ENCODE results near the gene FSHB.
"Not testable (repeated sequence)": the region's sequence is repeated elsewhere in the genome, so short reads cannot be mapped to it uniquely, and the experiment has no call there.

FSHB gene

DNA sequence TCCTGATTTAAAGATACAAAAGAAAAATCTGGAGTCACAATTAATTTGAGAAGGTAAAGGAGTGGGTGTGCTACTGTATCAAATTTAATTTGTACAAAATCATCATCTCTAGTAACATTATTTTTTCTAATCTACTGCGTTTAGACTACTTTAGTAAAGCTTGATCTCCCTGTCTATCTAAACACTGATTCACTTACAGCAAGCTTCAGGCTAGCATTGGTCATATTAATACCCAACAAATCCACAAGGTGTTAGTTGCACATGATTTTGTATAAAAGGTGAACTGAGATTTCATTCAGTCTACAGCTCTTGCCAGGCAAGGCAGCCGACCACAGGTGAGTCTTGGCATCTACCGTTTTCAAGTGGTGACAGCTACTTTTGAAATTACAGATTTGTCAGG is at the start of gene FSHB:
FSHB (plus strand) TSS at position 301 of the 400 bp plus-strand sequence. CDS start 889 bp downstream, outside the sequence.
- DNase-seq, result no peak

DNA sequence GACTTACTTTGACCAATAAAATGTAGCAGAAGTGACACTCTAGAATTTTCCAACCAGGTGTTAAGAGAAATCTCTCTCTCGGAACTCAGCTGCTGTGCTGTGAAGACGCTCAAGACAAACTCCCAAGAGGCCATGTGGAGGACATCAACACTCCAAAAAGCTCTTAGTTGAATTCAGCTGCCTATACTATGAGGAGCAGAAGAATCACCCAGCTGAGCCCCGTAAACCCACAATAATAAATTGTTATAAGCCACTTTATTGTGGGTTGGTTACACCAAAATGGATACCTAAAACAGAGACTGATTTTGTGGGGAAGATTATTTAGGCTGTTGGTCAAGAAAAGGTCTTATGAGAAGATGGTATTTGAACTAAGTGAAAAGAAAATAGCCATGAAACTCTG is 44.1 kb upstream of the FSHB start:
- no peak for DNase-seq

GRCh38 chr11:30192620-30193019 is 38.2 kb upstream of the FSHB start:
- DNase-seq, result no peak

GRCh38 chr11:30196400-30197206 is 34.2 kb upstream of the FSHB start:
- no peak for DNase-seq

DNA sequence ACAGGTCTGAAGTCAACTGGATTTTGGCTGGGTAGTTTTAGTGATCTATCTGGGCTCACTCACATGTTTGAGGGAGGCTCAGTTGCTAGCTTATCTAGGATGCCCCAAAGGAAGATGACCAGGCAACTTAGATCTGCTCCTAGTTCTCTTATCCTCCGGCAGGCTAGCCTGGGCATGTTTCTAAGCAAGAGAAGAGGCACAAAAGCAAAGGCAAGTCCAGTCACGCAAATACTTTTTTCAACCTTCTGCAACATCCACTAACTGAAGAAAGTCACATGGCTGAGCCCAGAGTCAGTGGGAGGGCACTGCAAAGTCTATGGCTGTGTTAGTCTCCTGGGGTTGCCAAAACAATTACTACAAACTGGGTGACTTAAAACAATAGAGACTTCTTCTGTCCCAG is 32.9 kb upstream of the FSHB start:
- no peak for DNase-seq

DNA sequence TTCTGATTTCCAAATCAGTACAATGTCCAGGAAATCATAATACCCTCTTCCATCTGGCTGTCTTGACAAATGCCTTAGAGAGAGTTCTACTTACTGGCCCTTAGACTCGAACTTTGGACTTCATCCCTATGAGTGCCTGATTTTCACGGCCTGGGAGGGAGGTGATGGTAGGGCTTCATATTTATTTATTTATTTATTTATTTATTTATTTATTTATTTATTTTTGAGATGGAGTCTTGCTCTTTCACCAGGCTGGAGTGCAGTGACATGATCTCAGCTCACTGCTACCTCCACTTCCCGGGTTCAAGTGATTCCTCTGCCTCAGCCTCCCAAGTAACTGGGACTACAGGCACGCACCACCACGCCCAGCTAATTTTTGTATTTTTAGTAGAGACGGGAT is 27.8 kb upstream of the FSHB start:
- not testable (repeated sequence) for DNase-seq

GRCh38 chr11:30203850-30204249 is 27.0 kb upstream of the FSHB start:
- DNase-seq, result no peak

DNA sequence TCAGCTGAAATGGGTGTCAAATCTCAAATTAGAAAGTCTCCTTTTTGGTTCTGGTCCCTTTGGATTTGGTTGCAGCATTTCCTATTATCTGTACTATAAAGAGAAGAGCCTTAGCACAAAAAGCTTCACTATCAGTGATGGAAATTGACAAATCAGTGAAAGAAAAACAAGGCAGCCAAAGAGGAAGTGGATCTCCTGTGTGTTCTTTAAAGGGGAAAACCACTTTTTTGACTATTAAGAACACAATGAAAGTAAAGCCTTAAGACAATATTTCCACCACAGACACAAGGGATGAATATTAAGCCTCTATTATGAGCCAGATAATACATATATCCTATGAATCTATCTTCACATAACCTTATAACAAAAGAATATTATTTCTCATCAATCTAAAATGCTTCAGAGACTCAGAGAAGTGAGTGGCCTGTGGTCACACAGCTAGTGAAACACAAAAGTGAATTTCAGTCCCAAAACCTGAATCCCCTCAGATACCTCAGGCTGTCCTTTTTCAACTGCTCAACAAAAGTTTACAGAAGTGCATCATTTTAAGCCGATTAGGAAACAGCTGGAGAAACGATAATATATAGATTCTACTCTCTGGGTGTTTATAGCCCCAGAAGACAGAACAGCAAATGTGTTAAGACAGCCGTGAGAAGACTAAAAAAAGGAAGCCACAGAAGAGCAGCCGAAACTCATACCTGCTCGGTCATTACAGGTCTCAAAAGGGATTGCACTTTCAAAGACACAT is 24.4 kb upstream of the FSHB start:
- no peak for DNase-seq

GRCh38 chr11:30210357-30210756 is 20.5 kb upstream of the FSHB start:
- DNase-seq, result no peak

DNA sequence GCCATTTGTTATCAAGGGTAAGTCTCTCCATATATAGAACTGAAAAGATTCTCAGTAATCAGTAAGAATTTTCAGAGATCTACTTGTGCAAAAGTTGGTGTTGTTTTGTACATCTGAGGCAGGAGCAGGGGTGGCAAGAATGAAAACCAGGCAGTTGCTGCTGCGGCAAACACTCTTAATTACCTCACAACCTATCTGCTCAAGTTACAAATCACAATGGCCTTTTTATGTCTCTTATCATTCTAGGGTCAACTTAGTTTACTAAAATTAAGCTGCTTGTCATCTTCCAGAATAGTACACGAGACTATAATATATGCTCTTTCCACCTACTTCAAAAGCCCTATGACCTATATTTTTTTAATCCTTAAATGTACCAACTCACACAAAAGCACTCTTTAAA is 14.3 kb upstream of the FSHB start:
- DNase-seq, result no peak

DNA sequence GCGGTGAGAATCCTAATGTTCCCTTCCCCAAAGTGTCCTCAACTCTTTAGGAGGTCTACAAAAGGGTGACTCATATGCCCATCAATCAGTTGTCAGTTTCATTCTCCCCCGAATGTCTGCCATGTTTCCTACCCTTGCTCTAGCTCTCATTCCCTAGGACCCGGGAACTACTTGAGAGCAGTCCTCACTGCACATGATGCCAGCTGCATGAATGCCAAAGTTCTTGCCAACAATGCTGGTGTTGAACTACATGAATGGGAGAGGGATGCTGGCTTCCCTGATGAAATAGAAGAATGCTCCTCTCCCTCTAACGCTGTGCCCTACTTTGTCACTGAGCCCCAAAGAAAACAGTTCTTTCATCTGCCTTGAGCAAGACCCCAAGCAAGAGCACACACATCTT is 12.5 kb upstream of the FSHB start:
- DNase-seq, result no peak

- no peak for DNase-seq
Measured at GRCh38 chr11:30225642-30226041, 5.2 kb upstream of the FSHB start.

GRCh38 chr11:30228323-30228884 is 2.4 kb upstream of the FSHB start:
- DNase-seq, result no peak

GRCh38 chr11:30239025-30239424 is 8.2 kb downstream of the FSHB start:
- DNase-seq, result no peak

DNA sequence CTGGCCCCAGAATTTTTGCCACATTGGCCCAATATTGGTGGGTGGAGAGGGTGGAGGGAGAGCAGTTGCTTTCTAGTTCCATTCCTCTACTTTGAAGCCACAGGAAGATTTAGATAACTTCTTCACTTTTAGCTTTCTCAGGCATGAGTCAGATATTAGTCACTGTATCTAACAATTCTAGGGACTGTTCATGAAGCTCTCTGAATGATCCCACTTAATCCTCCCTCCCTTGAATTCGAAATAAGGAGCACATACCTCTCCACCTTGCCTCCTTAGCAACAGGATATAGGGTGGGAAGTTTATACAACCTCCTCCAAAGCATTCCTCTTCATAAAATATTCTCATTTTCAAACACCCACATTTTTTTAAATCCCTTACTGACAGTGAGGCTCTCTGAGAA is 13.5 kb downstream of the FSHB start:
- DNase-seq, result no peak

GRCh38 chr11:30245621-30246020 is 14.8 kb downstream of the FSHB start:
- DNase-seq, result no peak

DNA sequence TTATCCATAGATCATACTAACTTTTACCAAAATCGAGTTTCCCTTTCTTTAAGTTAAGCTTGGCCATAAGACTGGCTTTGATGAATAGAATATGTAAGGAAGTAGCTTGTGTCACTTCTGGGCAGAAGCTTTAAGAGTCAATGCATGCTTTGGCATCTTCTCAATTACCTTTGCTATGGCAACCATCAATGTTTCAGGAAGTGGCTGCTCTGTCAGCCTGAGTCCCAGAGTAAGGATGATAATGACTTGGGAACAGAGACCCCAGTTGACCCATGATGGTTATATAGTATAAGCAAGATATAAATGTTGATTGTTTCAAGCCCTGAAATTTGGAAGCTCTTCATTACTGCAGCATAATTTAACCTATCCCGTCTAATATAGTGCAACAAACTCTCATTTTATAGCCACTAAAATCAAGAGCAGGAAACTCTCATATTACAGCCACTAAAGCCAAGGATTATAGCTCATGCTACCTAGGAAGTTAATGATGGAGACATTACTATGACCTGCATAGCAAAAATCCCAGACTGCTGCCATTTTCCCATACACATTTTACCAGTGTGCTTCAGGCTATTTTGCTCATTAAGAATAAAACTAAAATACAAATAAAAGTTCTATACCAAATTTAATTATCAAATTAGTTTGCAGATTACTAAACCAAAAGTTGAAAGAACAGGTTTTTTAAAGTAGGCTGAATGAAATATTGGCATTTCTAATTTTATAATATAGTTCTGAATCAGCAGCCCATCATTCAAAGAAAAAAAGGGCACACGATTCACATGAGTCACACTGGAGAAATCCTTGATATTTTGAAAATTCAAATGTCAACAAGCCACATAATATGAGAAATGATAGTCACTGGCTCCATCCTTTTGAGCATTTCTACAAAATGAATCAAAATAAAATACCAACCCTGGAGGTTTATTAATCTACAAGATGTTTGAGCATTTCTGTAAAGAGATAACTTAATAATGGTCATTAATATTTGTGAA is 23.8 kb downstream of the FSHB start:
- DNase-seq, result no peak

- DNase-seq, result no peak
Measured at GRCh38 chr11:30255637-30256036, 24.8 kb downstream of the FSHB start.

DNA sequence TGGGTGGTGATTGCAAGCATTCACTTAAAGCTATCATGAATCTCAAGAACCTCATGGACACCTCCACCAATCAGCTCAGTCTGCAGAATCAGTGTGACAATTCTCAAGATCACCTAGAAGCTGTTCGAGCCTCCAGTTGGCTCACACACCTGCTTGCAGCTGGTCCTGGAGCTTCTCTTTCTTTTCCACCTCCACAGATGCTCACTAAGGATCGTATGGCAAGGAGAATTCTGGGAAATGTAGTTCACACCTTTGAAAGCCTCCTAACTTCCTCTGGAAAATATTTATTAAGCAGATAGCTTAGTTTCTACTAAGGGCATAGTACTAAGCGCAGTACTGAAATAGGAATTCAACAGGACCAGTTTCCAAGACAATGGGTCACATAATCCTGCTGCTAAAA is 26.2 kb downstream of the FSHB start:
- DNase-seq, result no peak

- DNase-seq, result no peak
Measured at GRCh38 chr11:30258679-30259078, 27.9 kb downstream of the FSHB start.

DNA sequence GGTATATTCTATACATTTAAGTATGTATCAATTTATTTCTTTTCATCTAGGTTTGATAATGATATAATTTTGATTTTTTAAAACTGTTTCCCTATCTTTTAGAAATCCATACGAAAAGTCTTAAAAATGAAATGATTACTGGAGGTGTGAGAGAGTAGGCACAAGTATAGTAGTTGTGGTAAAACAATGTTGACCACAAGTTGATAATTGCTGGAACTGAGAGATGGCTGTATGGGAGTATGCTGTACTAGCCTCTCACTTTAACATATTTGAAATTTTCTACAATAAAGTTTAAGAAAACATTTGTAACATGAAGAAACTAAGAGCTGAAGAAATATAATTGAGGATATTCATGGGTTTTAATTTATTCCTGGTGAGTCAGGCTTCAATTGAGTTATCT is 30.0 kb downstream of the FSHB start:
- no peak for DNase-seq

DNA sequence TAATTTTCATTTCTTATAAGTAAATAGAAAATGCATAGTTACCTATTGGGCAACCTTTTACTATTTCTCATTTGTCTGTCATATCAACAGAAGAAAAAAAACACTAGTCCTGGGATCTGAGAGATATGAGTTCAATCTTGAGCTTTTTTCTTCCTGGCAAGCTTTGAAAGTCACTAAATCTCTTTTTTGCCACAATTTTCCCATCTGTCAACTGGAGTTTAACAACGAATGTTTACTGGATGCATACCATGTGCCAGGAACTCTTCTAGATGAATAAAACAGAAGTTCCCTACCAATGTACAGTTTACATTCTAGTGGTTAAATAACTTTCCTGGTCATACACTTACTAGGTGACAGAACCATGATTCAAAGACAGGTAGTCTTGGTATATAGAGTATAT is 31.0 kb downstream of the FSHB start:
- DNase-seq, result no peak

- not testable (repeated sequence) for DNase-seq
Measured at GRCh38 chr11:30268638-30269037, 37.8 kb downstream of the FSHB start.
